Occipital lobe (tissue), 2 donors: ENCODE data around the gene PPP1R12A. TPM values are rescaled to one million over a fixed set of nuclear protein-coding genes. Genes with fewer than 3 reads are reported as not detected.
"Not testable (repeated sequence)": the region's sequence is repeated elsewhere in the genome, so short reads cannot be mapped to it uniquely, and the experiment has no call there.

Experiments
- DNase-seq: peaks from one replicate; lab custom pipeline; 2025; lab: John Stamatoyannopoulos, UW
- total RNA-seq: library from RNA; depleted of rRNA; stranded (reverse); fragments of >200 nt; gene quantifications from one replicate; pipeline ENCODE4 v1.2.3, GENCODE V29; 2014

Gene PPP1R12A
- total RNA-seq, 1 donor from 2014 or later = 176 TPM

GRCh38 chr12:79895071-79895470 is 39.8 kb downstream of the PPP1R12A start:
- no peak for DNase-seq

- DNase-seq = no peak
Observed at GRCh38 chr12:79891506-79892162, 43.3 kb downstream of the PPP1R12A start.

GRCh38 chr12:79887890-79888289 is 47.0 kb downstream of the PPP1R12A start:
- no peak for DNase-seq

- no peak for DNase-seq
Observed at GRCh38 chr12:79886917-79887519, 47.9 kb downstream of the PPP1R12A start.

GRCh38 chr12:79885911-79886490 is 48.9 kb downstream of the PPP1R12A start:
- DNase-seq = no peak

GRCh38 chr12:79884401-79885006 is 50.4 kb downstream of the PPP1R12A start:
- no peak for DNase-seq

GRCh38 chr12:79883216-79883615 is 51.7 kb downstream of the PPP1R12A start:
- DNase-seq = no peak

- no peak for DNase-seq
Observed at GRCh38 chr12:79881351-79881750, 53.5 kb downstream of the PPP1R12A start.

- not testable (repeated sequence) for DNase-seq
Observed at GRCh38 chr12:79878506-79878905, 56.4 kb downstream of the PPP1R12A start.

GRCh38 chr12:79877246-79877645 is 57.7 kb downstream of the PPP1R12A start:
- no peak for DNase-seq

GRCh38 chr12:79874665-79875064 is 60.2 kb downstream of the PPP1R12A start:
- DNase-seq = no peak

GRCh38 chr12:79873201-79873600 is 61.7 kb downstream of the PPP1R12A start:
- DNase-seq = no peak

- no peak for DNase-seq
Observed at GRCh38 chr12:79871621-79872020, 63.3 kb downstream of the PPP1R12A start.

GRCh38 chr12:79870916-79871315 is 64.0 kb downstream of the PPP1R12A start:
- no peak for DNase-seq

- no peak for DNase-seq
Observed at GRCh38 chr12:79859646-79860045, 75.3 kb downstream of the PPP1R12A start.

- DNase-seq = no peak
Observed at GRCh38 chr12:79858518-79858917, 76.4 kb downstream of the PPP1R12A start.

GRCh38 chr12:79857675-79858074 is 77.2 kb downstream of the PPP1R12A start:
- no peak for DNase-seq

GRCh38 chr12:79850610-79851299 is 84.1 kb downstream of the PPP1R12A start:
- DNase-seq = no peak

GRCh38 chr12:79848339-79848738 is 86.6 kb downstream of the PPP1R12A start:
- no peak for DNase-seq

GRCh38 chr12:79847417-79847816 is 87.5 kb downstream of the PPP1R12A start:
- DNase-seq = no peak

GRCh38 chr12:79844693-79845092 is 90.2 kb downstream of the PPP1R12A start:
- DNase-seq = no peak

GRCh38 chr12:79843978-79844377 is 90.9 kb downstream of the PPP1R12A start:
- DNase-seq = no peak
